HG03039 (cell line): ENCODE results near the gene SMAD3.

Experiments
- ATAC-seq: cut with Tn5 transposase; IDR thresholded peaks from one replicate; pipeline ENCODE4 v1.9.1; 2021; ENCODE audit warnings: mild to moderate bottlenecking, moderate library complexity; ENCODE audit not compliant: unreplicated experiment

The SMAD3 gene

DNA sequence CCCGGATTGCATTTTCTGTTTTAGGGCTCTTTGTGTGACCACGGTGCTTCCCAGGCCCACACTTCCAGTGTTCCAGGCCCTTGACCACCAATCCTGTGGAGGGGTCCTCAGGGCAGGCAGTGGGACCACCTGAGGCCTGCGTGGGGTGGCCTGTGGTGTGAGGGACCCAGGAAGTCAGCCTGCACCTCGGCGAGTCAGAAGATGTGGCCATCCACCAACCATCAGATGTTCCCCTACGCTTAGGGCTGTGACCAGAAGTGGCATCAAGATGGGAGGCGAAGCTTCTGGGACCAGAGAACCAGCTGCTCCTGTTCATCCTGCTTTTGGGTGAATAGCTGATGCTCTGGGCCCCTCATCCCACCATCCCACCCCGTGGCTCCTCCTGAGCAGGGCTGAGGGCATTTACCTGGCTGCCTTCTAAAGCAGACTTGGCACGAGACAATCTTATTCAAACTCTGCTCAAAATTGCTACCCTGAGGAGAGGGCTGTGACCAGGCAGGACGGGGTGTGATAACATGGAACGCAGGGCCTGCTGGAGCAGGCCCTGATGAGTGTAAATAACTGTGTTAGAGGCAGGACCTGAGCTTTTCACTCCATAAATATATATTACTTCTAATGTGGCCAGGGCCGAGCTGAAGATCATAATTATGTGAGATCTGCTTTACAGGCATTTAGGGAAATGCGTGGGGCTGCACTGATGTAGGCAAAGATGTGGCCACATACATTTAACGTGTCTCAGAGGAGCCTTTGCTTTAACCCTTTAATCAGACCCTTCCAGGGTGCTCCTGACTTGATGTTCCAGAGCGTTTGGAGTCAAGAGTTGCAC lies 28.8 kb downstream of the SMAD3 start:
- ATAC-seq, result no peak

DNA sequence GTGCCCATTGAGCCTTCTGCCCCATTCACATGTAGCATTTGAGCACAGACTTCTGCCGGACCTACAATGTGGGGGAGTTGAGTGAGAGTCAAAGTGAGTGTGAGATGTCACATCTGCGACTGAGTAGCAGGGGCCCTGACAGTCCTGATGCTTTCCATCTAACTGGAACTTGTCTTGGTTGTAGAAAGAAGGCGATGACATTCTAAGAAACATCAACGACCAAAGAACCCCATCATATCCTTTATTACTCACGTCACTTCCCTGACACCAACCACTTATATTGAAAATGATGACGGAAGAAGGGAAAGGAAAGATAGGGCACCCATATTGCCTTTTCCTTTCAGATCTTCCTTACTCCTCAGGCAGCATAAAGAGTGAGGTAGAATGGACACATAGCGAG lies 30.5 kb downstream of the SMAD3 start:
- no peak for ATAC-seq

DNA sequence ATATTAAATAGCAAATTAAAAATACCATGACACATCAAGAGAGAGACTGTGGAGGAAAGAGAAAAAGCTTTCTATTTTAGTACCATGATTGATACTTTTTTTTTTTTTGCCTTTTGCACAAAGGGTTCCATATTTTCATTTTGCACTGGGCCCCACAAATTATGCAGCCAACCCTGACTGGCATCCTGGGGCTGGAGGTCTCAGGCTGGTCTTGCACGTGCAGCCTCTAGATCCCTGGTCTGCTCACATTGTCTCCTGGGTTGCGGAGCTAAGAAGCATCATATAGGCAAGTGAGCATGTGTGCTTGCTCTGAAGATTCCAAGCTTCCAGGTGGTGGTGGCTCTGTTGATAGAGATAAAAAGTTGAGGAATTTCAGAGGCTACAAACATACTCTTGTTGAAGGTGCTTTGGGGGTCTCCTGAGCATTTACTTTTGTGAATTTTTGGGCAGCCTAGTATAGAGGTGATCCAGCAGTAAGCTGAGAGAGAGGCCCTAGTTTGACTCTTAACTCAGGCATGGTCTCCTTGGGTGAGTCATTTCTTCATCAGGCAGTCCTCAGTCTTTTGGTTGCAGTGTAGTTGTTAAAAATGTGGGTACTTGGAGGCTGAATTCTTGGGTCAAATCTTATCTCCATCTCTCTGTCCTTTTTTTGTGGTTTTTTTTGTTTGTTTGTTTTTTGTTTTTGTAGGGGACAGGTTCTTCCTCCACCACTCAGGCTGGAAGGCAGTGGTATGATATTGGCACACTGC lies 31.3 kb downstream of the SMAD3 start:
- no peak for ATAC-seq

DNA sequence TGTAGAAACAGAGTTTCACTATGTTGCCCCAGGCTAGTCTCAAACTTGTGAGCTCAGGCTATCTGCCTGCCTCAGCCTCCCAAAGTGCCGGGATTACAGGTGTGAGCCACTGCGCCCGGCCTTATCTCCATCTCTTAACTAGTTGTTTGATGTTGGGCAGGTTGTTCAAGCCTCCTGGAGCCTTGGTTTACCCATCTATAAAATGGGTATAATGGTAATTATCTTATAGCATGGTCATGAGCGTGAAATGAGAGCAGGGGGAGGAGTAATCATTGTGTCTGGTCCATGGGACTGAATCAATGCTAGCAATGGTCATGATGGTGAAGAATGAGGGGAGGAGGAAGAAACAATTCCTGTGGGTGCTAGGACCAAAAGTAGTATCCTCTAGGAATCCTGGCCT lies 32.0 kb downstream of the SMAD3 start:
- no peak for ATAC-seq

DNA sequence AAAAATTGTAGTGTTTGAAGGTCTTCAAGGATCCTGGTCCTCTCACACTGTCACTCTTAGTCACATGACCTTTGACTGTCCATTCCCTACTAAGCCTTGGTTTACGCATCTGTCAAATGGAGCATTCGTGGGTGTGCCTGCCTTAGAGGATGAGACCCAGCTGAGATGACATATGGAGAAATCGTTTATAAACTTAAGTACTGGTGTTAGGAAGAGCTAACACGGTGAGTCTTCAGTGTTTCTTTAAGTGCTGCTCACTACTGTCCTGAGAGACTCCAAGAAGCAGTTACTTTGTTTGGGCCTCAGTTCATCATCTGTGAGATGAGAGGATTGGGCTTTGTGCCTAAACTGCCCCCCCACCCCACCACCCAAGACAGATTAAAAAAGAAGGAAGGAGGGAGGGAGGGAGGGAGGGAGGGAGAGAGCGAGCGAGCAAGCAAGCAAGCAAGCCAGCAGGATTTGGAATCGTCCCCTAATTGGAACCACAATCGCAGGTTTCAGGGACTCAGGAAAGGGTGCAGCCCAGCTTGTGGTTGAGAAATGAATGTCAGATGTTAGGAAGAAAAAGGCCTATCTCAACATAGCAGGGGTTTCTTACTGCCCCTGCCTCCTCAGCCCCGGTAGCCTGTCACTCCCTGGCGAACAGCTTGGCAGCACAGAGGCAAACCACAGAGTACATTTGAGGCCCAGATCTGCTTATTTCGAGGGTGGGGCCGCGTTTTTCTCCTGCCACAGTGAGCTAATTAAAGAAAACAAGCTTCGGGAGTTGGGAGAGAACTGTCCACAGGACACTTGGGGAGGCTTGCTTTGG lies 32.7 kb downstream of the SMAD3 start:
- ATAC-seq, result no peak

DNA sequence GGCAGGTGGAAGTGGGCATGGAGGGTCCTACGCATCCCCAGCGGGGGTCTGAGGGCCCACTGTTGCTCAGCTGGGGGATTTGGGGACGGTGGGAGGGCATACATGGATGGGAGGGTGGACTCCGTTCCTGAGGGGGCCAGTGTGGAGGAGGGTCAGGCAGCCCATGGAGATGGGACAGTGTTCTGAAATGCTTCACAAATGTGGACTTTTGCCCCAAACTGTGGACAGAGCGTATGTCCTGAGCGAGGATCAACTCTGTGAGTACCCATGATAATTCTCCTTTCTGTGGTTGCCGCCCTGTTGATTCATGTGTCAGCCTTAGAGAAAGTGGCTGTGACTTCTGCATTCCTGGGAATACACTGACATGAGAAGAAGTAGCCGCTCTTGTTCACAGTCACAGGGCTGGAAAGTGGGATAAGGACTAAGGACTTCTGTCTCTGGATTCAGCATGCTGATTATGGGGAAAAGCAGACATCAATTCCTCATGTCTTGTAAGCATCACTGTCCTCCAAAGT lies 33.4 kb downstream of the SMAD3 start:
- ATAC-seq, result no peak

DNA sequence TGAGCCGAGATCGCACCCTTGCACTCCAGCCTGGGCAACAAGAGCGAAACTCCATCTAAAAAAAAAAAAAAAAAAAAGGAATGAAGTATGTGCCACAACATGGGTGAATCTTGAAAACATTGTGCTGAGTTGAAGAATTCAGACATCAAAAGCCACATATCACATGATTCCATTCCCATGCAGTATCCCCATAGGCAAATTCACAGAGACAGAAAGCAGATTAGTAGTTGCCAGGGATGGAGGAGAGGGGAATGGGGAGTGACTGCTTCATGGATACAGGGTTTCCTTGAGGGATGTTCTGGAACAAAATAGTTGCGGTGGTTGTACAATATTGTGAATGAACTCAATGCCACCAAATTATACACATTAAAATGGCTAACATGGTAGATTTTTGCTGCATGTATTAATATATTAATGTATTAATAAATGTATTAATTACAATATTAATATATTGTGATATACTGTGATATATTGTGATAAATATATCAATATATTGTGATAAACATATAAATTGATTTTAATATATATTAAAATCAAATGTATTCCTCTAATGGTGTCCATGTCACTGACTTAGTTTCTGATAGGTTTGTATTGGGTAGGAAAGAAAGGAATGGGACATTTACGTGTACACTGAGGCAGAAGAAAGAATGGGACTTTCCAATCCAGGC lies 34.9 kb downstream of the SMAD3 start:
- no peak for ATAC-seq

DNA sequence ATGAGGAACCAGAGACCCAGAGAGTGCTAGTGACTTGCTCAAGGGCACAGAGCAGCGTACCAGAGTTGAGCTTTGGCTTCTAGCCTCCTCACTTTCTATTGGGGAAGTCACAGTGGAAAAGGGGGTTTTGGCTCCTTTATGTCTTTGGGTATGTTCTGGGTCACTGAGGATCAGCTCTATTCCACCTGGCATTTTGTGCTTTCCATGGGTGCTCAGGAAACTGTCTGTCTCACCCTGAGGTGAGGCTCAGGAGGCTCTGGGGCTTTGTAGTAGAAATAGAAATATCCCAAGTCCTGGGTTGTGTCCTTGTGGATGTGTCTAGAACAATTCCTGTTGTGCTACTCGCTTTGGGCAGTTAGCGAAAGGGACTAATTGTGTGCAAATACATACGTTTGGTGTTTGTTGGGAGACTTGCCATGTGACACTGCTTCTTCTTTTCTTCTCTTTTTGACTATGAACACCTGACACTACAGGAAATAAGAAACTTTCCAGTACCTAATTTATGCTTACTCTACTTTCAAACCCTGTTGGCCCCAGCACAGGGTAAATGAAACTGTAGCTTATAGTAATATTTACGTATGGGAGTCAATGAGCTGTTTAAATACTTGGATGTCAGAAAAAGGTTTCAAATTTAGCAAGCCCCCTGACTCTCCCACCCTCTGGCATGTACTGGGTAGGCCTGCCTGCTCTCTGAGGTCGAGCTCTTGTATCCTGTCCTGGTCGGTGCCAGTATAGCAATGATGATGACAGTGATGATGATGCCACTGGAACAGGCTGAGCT lies 35.6 kb downstream of the SMAD3 start:
- ATAC-seq, result peak; percentile 60

DNA sequence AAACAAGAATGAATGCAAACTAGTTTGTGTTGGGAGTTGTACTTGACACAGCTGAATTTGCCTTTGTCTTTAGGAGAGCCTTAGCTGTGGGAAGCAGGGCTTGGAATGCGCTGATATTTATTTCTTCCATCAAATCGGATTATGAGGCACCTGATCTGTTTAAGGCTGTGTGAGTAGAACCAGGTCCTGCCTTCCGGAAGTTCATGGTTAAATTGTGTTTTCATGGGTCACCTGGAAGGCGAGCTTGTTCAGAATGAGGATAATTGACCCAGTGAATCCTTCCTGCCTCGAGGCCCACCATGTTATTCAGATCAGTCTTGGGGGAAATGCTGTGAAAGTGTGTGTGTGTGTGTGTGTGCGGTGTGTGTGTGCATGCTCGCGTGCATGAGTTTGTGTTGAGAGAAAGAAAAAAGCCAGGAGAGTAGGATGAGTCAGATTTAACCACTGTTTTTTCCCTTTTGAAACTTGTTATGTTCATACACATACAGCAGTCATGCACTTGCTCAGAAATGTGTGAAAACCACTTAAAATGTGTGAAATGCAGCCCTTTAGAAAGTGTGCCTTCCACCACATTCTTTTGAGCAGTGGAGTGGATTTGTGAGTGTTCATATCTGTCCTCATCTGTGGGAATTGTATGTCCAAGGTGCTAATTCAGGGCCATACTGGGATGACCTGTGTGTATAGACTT lies 36.7 kb downstream of the SMAD3 start:
- no peak for ATAC-seq

DNA sequence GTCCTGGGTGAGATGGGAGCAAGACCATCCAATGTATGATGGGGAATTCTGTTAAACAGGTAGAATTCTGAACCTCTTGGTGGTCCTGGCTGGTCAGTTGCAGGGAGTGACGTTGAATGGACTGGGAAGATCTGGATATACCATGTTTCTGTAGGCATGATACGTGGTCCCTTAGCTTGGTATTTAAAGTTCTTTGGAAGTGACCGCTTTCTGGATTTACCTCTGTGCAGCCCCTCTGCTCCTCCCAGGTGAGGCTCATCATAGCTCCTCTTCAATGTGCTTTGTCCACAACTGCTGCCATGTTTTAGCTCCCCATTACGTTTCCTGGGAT lies 37.2 kb downstream of the SMAD3 start:
- ATAC-seq, result no peak

DNA sequence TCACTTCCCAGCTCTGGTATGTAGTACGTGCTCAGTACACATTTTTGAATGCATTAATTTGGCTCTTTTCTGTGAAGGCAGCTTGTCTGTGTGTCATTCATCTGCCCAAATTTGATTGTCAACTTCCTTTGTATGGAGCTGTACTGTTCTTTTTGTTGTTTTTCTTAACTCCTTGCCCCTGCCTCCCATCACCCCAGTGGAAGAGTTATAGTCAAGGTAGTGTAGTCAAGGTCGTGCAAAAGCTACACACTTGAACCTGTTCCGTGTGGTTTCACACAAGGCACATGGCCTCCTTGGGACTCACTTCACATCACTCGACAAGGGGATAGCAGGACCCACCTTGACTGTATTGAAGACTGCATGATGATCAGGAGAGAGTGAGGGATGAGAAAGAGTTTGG lies 37.6 kb downstream of the SMAD3 start:
- ATAC-seq, result no peak

DNA sequence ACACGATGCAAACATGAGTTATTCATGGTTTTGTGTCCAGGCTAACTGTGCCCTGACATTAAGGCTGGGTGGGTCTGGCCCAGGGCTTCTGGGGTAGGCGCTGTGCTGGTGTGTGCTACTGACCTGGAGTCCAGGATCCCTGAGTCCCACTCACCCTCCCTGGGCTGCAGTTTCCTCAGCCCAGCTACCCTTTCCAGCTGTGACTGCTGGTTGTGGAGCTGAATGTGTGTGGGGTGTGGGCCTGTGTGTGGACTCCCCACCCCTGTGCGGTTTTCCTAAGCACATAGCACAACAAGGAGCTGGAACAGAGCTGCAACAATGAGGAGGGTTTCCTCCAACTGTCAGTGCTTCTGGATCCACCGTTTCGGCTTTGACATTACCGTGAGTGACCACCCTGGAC lies 38.0 kb downstream of the SMAD3 start:
- no peak for ATAC-seq

DNA sequence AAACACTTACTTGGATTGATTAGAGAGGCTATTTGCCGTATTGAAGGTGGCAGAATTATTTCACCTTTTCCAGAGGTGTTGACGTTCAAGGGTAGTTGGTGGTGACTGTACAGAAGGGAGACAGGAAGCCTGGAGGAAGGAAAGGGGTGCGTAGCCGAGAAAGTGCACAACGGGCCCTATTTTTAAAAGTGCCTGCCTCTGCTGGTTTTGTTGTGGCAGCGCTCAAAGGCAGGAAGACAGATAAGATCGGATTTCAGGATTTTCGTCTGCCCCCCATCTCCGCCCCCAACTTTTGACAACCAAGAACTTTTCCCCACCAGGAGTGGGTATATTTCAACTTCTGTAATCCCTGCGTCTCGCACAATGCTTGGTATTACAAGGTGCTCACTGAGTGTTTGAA lies 38.5 kb downstream of the SMAD3 start:
- ATAC-seq, result no peak

DNA sequence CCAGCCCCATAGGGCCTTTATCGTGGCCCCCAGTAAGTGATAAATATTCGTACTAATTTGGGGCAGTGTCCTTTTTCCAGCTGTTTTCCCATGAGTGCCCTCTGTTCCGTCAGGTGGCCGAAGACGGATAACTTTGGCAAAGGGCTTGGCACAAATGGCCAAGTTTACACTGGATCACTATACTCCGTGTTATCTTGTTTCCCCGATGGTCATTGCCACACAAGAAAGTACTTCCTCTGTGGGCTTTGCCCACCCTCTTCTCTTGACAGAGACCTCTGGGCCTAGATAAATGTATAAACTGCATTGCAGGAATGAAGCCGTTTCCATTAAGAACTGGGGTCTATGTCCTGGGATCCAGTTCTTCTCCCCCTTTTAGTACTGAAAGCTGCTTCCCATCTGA lies 39.1 kb downstream of the SMAD3 start:
- ATAC-seq, result no peak

DNA sequence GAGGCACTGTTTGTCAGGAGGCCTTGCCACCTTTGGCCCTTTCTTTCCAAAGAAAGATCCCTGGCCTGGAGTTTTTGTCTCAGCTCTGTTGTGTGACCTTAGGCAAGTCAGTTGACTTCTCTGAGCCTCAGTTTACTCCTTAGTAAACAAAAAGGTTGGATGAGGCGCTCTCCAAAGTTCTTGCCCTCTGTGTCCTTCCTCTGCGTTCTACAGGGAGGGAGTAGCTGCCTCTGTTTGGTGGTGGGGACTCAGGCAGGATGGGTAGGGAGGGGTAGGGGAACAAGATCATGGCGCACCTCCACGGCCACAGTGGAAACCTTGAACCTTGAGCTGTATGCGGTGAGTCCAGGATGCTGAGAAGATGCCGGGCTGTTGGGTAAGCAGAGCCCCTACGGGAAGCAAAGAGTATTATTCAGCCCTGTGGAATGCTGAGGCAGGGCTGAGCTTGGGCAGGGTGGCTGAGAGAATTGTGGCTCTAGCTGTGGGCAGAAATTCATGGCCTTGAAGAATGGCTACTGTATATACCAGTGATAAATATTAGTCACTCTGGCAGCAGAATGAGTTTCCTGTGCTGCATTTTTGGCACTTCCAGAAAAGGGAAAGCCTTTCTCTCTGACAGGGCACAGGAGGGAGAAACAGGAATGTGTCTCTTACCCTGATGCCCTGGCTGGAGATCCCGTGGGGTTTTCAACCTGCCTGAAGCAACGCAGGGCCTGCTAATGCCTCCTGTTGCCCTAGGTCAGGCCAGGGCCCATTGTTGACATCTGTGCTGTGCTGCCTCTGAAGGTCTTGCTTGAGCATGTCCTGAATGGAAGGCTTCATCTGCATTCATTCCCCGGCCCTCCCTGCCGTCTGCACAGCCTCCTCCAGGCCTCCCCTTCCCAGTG lies 39.9 kb downstream of the SMAD3 start:
- no peak for ATAC-seq

DNA sequence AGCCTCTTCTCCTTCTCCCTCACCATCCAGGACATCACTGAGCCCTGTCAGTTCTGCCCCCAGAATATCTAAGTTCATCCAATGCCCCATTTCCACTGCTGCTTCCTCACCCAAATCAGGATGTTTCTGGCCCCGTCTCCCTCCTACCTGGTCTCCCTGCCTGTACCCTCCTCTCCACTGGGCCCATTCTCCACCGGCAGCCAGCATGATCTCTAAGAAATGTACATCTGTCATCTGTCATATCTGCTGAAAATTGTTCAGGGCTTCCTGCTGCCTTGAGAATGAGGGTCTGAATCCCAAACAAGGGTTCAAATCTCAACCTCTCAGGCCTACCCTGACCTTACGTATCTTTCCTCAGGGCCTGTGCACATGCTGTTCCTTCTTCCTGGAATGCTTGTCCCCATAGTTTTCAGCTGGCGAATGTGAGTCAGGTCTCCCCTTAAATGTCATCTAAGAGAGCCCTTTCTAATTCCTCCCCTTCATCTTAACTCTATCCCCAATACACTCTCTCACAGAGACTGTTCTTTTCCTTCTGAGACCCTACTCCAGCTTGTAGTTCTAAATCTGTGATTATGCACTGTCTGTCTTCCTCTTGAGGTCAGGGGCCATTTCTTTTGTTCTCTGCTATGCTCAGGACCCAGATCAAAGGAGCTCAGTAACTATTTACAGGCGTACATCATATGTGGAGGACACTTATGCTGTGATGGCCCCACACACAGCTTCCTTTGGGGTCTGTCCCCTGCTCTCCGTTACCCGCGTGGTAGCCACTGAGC lies 40.8 kb downstream of the SMAD3 start:
- ATAC-seq, result no peak

DNA sequence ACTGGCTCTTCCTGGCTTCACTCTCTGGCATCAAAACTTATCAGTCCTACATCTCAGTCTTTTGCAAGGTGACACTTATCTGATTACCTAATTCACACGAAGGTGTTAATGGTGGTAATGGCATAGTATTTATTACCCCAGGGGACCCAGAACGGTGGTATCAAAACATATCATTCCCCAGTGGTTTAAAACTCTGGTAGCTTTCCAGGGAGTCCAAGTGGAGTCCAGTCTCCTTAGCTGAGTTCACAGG lies 41.3 kb downstream of the SMAD3 start:
- ATAC-seq, result no peak
